HG03196 (cell line): ENCODE measurements around the gene LSM3.

Experiments used
- ATAC-seq: cut with Tn5 transposase; IDR thresholded peaks from one replicate; pipeline ENCODE4 v1.9.1; 2021; ENCODE audit not compliant: unreplicated experiment

LSM3 gene

GRCh38 chr3:14156843-14157561 is 21.6 kb upstream of the LSM3 start:
- ATAC-seq = no peak

GRCh38 chr3:14157951-14158350 is 20.7 kb upstream of the LSM3 start:
- no peak for ATAC-seq

- no peak for ATAC-seq
Observed at GRCh38 chr3:14158370-14158769, 20.2 kb upstream of the LSM3 start.

DNA sequence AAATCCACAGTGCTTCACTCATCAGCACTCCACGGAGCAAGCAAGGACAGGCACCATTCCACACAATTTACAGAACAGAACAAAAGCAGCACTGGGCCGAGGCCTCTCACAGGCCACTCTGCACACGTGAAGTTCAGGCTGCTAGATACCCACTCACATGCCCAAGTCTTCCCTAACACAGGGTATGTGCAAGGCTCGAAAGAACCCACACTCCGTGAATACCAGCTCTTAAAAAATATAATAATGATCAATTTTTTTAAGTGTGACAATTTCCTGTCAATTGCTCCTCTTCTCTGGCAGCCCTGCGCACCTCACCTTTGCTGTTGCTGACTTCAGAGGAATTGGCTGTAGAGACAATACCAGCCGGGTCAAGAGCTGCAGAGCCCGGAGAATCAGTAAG is 19.2 kb upstream of the LSM3 start:
- ATAC-seq = no peak

- ATAC-seq = no peak
Observed at GRCh38 chr3:14161282-14161681, 17.3 kb upstream of the LSM3 start.

DNA sequence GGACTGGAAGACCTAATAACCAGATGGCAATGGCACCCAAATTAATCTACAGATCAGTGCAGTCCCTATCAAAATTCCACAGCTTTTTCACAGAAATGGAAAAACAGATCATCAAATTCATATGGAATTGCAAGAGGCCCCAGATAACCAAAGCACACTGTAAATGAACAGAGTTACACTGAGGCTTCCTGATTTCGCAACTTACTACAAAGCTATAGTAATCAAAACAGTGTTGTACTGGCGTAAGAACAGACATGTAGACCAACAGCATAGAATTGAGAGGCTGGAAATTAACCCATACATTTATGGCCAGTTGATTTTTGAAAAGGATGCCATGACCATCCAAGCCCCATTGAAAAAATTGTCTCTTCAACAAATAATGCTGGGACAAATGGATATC is 16.4 kb upstream of the LSM3 start:
- no peak for ATAC-seq

- no peak for ATAC-seq
Observed at GRCh38 chr3:14166877-14167603, 11.6 kb upstream of the LSM3 start.

DNA sequence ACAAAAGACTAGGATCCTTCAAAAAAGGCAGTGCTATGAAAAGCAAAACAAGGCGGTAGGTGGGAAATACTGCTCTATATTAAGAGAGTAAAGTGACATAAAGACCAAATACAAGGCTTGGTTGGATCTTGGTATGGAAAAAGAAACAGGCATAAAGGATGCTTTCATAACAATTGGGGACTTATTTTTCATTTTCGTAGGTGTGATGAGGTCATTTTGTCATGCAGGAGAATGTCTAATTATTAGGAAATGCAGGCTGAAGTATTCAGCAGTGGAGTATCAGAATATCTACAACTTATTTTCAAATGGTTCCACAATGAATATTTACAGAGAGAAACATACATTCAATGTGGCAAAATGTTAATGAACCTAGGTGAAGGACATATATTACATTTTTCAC is 9.2 kb upstream of the LSM3 start:
- no peak for ATAC-seq

- ATAC-seq = no peak
Observed at GRCh38 chr3:14169871-14170270, 8.7 kb upstream of the LSM3 start.

GRCh38 chr3:14170531-14171159 is 8.0 kb upstream of the LSM3 start:
- no peak for ATAC-seq

GRCh38 chr3:14172496-14172895 is 6.1 kb upstream of the LSM3 start:
- no peak for ATAC-seq

GRCh38 chr3:14174483-14174882 is 4.1 kb upstream of the LSM3 start:
- no peak for ATAC-seq

DNA sequence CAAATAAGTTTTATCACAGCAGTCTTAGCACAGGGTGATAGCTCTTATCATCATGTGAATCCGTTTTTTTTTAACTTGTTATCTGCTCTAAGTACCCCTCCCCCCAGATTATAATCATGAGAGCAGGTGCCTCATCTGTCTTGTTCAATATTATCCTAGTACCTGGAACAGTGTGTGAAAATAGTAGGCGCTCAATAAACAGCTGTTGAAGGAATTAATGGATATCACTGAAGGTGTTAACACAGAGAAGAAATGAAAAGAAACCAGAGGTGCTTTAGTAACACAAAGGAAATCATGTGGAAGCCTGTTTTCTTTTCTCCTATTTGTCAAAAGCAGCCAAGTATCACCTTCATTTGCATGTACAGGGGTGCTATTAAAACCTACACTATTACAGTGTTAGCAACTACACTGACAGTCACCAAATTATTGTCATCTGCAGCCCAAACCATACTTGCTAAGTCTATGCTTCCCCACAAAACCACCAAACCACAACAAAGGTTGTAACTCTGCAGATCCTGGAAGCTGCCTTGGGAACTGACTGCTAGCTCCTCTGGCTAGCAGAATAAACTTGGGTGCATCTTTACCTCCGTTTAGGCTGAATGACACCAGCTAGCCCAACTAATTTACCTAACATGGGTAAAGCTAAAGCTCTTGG is 3.1 kb upstream of the LSM3 start:
- no peak for ATAC-seq

- ATAC-seq = peak; percentile 4
Observed at GRCh38 chr3:14177580-14178246, 904 bp upstream of the LSM3 start.

- ATAC-seq = no peak
Observed at GRCh38 chr3:14179114-14179465, 473 bp downstream of the LSM3 start.

DNA sequence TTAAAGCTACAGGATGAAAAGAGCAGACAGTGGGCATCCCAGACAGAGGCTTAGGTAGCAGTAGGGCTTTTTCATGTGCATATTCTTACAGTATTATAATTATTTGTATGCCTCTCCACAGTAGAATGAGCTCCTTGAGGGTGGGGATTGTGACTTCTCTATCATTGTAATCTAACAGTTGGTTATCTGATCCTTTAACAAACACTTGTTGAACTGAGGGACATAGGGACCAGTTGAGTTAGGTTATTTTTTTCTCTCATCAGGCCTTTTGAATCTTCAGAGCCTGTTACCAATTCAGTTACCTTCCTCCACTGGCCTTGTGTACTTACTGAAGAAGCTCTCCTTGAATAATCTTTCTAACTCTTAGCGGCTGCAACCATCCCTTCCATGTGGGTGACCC is 1.2 kb downstream of the LSM3 start:
- no peak for ATAC-seq

DNA sequence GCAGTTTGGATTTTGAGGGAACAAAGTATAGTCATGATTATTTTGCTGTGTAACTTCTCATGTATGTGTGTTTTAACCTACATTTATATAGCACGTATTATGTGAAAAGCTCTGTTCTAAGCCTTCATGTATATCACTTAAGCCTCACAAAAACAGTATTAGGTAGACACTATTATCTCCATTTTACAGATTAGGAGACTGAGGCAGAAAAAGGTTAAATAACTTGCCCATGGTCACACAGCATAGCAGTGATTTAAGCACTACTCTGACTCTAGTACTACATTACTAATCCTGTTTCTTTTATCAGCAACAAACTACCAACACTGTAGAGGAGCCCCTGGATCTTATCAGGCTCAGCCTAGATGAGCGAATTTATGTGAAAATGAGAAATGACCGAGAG is 2.6 kb downstream of the LSM3 start:
- no peak for ATAC-seq

GRCh38 chr3:14183015-14183577 is 4.5 kb downstream of the LSM3 start:
- no peak for ATAC-seq

DNA sequence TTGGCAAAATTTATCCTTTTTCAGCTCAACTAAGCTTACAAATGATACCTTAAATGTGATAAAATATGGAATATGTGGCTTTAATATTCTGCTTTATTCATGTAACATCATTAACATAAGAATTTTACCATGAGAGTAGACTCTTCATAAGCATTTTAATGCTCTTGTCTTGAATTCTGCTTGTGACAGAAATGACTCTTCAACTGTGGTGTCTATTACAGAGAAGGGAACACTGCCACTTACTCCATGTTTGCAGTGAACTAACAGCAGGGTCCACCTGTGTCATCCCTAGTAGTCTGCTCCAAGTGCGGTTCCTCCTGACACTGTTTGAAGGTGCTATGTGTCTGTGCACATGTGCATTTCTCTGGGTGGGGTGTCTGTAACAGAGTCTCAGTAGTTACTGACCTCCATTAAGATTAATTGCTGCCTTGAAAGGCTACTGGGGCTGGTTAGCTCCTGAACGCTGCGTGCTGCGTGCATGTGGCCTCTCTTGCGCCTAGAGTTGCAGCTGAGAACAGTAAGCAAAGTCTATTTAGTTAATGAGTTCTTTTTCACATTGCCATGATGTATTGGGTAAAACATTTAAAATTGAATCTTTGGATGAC is 8.3 kb downstream of the LSM3 start:
- ATAC-seq = no peak

- ATAC-seq = no peak
Observed at GRCh38 chr3:14188041-14188754, 9.6 kb downstream of the LSM3 start.
